ENCODE results near the gene PSMB9. TPM values are rescaled to one million over a fixed set of nuclear protein-coding genes. Genes with fewer than 3 reads are reported as not detected.

Gene PSMB9
- total RNA-seq, 1 donor from 2014 or later: 5.7 TPM

DNA sequence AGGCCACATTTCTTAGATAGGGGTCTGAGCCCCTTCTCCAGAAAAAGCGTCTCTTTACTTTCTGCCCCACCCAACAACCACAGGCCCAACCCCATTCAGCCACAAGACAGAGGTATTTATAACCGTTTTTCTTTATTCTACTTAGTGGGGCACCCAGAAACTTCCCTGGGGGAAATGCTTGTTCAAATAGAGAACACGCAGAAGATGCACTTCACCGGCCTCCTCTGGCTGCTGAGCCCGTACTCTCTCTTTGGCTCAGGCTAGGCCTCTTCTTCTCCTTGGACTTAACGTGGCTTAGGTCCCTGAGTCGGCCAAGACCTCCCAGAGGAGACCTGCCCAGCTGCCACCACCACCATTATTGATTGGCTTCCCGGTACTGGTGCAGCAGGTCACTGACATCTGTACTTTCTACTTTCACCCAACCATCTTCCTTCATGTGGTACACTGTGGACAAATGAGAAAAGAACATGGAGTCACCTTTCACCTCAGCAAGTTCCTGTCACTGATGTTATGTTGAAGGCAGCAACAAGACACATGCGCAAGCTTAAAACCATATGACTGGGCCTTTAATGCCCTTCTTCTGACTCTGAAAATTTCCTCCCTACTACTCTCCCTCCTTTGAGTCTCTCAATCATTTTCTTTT lies 13.3 kb upstream of the PSMB9 start:
- Mint-ChIP-seq H3K9me3 (no peaks in the 10 kb centered on the region), H3K36me3 (peaks cover 3% of the 10 kb centered on the region)

DNA sequence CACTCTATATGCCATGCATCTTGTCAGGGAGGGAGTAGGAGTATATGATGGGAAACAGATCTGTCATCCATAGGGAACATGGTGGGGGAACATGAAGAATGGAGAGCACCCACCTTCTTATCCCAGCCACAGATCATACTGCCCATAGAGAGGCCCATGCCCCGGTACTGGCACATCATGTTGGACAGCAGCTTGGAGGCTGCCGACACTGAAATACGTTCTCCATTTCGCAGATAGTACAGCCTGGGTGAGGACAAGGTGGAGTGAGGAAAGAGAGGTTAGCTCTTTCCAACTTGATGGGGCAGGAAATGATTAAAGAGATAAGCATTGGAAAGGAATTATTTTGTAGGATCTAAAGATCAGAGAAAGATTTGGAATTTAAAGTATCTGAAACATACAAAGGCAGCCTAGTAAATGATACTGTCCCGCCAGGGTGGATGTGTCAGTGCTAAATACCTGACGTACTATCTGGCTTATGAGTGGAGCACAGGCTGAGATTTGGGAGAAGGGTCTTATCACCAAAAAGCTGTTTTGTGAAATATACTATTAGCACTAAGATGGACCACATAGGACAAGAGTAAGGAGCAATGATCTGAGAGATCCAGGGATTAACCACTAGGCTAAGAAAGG lies 11.9 kb upstream of the PSMB9 start:
- no peaks in the 10 kb centered on the region for H3K9me3 Mint-ChIP-seq
- peaks cover under 1% of the 10 kb centered on the region for H3K36me3 Mint-ChIP-seq
- H3K27me3 Mint-ChIP-seq: peaks cover 56% of the 10 kb centered on the region
- H3K27ac Mint-ChIP-seq: no peak overlapping the region
- peak overlapping the region; percentile 62 for H3K4me3 Mint-ChIP-seq
- TF ChIP-seq, protein P1, sequence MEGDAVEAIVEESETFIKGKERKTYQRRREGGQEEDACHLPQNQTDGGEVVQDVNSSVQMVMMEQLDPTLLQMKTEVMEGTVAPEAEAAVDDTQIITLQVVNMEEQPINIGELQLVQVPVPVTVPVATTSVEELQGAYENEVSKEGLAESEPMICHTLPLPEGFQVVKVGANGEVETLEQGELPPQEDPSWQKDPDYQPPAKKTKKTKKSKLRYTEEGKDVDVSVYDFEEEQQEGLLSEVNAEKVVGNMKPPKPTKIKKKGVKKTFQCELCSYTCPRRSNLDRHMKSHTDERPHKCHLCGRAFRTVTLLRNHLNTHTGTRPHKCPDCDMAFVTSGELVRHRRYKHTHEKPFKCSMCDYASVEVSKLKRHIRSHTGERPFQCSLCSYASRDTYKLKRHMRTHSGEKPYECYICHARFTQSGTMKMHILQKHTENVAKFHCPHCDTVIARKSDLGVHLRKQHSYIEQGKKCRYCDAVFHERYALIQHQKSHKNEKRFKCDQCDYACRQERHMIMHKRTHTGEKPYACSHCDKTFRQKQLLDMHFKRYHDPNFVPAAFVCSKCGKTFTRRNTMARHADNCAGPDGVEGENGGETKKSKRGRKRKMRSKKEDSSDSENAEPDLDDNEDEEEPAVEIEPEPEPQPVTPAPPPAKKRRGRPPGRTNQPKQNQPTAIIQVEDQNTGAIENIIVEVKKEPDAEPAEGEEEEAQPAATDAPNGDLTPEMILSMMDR (conservative IDR thresholded peaks at IDR 0.05): no peak
- DNase-seq (ENCODE audit: extremely low spot score, unreplicated experiment): no peak
- peaks cover 8% of the 10 kb centered on the region for H3K4me1 Mint-ChIP-seq (ENCODE audit: unreplicated experiment)

More for the DNA sequence above, 13.3 kb upstream of the PSMB9 start:
- H3K4me1 Mint-ChIP-seq (ENCODE audit: unreplicated experiment): peaks cover 8% of the 10 kb centered on the region
- H3K4me3 Mint-ChIP-seq: peak overlapping the region; percentile 12
- no peak overlapping the region for H3K27ac Mint-ChIP-seq
- peaks cover 52% of the 10 kb centered on the region for H3K27me3 Mint-ChIP-seq
- no peak for DNase-seq (ENCODE audit: extremely low spot score, unreplicated experiment)
- TF ChIP-seq, protein P1 (conservative IDR thresholded peaks at IDR 0.05): no peak

DNA sequence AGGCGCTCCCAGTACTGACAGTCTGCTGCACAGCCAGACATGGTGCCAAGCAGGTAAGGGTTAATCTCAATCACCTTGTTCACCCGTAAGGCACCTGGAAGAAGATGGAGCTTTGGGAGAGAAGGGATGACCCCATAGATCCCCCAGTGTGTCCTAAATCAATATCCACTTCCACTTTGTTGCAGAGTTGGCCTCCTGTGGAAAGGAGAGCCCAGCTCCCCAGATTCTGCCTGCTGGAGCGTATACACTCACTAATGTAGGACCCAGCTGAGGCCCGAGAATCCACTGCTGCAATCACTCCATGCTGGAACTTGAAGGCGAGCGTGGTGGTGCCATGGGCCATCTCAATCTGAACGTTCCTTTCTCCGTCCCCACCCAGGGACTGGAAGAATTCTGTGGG lies 11.3 kb upstream of the PSMB9 start:
- Mint-ChIP-seq H3K9me3 (no peaks in the 10 kb centered on the region), H3K4me3 (peak overlapping the region; percentile 96), H3K4me1 (ENCODE audit: unreplicated experiment) (peaks cover 8% of the 10 kb centered on the region), H3K27me3 (peaks cover 59% of the 10 kb centered on the region), H3K27ac (no peak overlapping the region), H3K36me3 (no peaks in the 10 kb centered on the region)
- TF ChIP-seq, protein P1 (conservative IDR thresholded peaks at IDR 0.05): no peak
- no peak for DNase-seq (ENCODE audit: extremely low spot score, unreplicated experiment)

DNA sequence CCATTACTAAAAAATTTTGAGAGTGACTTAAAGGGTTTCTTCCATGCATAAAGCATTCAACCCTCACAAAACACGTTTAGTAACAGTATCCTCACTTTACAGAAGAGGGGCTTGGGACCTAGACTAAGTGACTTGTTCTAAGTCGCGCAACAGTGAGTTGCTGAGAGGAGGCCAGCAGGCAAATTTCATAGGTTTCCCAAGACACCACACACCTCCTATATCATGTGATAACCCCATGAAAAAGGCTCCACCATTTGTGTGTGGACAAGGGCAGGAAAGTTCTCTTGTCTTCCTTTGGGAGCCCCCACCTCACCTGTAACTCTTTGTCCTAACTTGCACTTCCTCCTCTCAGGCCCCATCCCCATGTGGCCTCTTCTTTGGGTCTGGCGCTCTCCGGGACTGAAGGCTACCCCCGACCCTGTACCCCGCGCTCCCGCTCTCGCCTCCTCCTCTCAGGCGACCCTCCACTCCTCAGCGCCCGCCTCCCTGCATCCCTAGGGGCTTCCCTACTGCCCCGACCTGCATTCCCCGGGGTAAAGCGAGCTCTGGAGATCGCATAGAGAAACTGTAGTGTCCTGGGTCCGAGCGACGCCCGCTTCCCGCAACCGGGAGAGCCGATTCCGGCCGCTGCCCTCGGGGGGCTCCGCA lies 10.5 kb upstream of the PSMB9 start:
- no peak for DNase-seq (ENCODE audit: extremely low spot score, unreplicated experiment)
- H3K36me3 Mint-ChIP-seq: peaks cover 4% of the 10 kb centered on the region
- H3K4me1 Mint-ChIP-seq (ENCODE audit: unreplicated experiment): peaks cover 8% of the 10 kb centered on the region
- peak overlapping the region; percentile 84 for H3K27ac Mint-ChIP-seq
- TF ChIP-seq, protein P1 (conservative IDR thresholded peaks at IDR 0.05): no peak
- no peaks in the 10 kb centered on the region for H3K9me3 Mint-ChIP-seq
- H3K27me3 Mint-ChIP-seq: peaks cover 67% of the 10 kb centered on the region
- peak overlapping the region; percentile 96 for H3K4me3 Mint-ChIP-seq

DNA sequence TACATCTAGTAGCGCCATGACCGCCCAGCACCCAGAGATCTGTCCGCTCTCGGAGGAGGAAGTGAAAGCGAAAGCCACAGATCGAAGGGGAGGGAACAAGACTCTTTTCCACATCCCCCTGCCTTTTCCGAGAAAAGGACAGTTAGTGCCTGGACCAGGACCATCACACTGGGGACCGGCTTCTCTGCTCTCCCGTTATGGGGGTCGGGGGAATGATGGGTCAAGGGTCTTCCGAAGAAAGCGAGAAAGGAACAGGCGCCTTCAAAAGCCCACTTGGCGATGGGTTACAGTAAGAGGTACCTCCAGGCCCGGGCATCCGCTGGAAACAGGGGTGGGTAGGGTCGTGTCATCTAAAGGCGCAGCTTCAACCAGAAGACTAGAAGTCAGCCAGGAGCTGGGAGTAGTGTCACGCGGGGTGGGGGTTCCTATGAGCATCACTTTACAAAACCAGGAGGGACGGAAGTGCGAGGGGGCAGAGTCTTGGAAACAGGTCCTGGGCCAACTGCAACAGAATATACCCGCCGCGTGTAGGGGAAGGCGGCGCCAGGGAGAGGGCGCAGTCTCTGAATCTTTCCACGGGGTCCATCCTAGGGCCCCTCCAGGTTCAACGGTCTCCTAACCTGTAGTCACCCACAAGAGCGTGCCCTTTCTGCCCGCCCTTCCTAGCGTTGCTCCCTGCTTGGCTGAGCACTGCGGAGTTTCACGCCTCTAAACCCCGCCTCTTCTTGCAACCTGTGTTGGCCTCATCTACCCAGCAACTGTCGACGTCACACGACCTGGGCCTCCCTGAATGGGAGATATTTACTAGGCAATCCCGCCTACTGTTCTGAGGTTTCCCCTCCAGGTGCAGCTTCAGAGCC lies 9.8 kb upstream of the PSMB9 start, which contains the start of gene PSMB8:
PSMB8 (minus strand) TSS at position 69 of the 860 bp plus-strand sequence; CDS start at position 18, 51 bp downstream.
- Mint-ChIP-seq H3K27ac (peak within 1 kb of the TSS; percentile 84), H3K27me3 (peaks cover 75% of the 10 kb centered on the region), H3K36me3 (peaks cover 10% of the 10 kb centered on the region), H3K9me3 (no peaks in the 10 kb centered on the region), H3K4me1 (ENCODE audit: unreplicated experiment) (peaks cover 8% of the 10 kb centered on the region), H3K4me3 (peak within 1 kb of the TSS; percentile 96)
- TF ChIP-seq, protein P1 (conservative IDR thresholded peaks at IDR 0.05): peak; percentile 42
- peak; percentile 91 for DNase-seq (ENCODE audit: extremely low spot score, unreplicated experiment)
